ENCODE results near the gene HLA-DMA.
"Not testable (repeated sequence)": the region's sequence is repeated elsewhere in the genome, so short reads cannot be mapped to it uniquely, and the experiment has no call there.

Gene HLA-DMA

DNA sequence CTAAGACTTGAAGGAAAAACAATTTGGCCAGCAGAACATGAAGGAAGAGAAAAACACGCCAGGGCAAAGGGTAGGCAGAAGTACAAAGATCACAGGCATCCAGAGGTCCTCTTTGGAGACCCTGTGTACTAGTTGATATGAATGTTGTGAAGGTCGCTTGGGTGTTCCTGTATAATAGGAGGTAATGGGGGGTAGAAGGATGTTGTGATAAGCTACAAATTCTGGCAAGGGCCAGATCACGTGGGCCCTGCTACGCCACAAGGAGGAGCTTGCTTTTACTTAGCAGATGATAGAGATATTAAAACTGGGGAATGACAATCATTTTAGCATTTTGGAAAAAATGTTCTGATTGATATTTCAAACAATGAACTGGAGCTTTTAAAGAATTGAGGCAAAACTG is 878 bp upstream of the HLA-DMA start:
- DNase-seq: no peak

DNA sequence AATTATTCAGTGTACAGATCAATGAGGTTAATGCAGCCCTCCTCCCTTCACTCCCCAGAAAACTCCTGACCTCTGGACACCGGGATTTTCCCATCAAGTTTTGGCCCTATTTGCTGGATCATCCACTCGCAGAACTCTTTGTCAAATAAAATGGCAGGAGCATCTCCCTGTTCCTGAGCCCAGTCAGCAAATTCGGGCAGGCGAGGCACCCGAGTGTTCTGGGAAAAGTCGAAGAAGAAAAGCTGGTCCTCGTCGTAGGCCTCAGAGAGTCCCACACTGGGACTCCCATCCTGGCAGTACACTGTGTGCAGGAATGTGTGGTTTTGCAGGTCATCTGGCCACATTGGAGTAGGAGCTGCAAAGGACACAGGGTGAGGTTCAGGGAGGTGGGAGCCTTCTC is 2.4 kb downstream of the HLA-DMA start:
- DNase-seq: no peak

DNA sequence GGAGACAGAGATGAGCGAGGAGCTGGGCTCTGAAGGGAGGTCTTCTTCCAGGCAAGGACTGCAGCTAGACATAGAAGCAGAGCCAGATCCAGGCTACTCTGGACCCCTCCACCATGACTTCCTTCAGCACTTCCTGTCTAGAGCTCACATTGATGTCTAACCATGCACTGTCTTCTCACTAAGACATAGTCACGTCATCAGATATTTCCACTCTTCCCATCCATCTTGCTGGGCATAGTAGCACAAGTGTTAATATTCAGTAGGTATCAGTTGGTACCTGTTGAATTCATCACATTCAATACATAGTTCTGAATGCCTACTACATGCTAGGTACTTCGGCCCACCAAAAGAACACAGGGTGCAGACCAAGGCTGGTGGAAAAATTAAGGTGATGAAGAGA is 2.9 kb downstream of the HLA-DMA start:
- DNase-seq: no peak

DNA sequence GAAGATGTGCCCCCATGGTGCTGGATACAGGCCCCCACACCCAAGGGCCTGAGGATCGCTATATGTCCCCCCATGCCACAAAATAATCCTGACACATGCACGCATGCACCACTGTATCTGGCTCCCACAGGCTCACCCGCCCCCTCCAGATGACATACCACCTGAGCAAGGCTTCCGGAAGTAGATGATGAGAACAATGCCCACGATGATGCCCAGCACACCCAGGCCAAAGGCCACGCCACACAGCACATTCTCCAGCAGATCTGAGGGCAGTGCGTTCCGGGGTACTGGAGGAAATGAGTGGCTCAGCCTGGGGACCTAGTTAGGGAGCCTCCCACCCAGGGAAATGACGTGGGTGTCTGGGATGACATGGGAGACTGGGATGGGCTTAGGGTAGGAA is 3.8 kb downstream of the HLA-DMA start:
- no peak for DNase-seq

DNA sequence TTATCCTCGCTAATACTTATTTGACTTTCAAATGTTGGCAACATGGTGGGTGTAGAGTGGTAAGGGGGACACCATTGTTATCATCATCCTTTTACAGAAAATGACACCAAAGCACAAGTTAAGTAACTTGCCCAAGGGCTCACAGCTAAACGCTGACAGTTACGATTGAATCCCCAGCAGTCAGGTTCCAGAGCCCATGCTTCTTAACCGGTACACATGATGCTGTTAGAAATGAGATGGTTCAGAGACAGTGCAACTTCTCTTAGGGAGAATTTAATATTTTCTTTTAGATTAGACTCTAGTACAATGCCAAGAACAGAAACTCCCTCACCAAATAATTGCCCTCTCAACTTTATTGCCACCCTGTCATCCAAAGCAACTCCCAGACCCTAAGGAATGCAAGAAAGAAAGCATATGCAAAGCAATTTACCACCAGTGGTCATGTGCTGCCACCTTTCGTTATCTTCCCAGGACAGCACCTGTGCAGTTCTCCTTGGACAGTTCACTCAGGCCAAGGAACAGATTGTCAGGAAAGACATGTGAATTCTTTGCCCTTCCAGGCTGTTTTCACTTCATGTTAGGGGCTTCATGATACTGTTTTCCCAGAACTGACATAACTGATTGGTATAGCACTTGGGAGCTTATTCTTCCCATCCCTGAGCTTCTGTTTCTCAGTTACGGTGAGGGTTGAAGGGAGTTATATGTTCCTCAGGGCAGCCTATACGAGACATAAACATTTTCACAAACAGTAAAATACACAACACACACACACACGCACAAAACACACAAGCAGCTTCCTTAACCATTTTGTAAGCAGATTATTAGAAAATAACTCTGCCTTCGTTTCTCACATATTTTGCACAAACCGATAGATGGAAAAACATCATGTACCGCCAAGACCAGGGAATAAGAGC is 5.1 kb downstream of the HLA-DMA start:
- DNase-seq: no peak

DNA sequence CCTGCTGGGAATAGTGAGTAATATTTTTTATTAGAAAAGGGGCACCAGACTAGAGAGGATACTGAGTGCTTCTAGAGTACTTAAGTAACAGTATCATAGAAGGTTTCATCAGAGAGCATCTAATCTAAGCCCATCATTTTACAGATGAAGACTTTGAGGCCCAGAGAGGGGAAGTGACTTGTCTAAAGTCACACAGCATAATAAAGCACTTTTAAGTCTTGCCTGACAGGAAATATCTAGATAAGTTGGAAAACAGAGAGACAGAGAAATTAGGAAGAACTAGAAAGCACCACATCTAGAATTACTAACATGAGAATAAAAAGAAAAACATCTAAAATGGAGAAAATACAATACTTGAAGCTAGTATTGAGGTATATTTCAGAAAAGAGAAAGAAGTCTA is 6.0 kb downstream of the HLA-DMA start:
- DNase-seq: no peak

DNA sequence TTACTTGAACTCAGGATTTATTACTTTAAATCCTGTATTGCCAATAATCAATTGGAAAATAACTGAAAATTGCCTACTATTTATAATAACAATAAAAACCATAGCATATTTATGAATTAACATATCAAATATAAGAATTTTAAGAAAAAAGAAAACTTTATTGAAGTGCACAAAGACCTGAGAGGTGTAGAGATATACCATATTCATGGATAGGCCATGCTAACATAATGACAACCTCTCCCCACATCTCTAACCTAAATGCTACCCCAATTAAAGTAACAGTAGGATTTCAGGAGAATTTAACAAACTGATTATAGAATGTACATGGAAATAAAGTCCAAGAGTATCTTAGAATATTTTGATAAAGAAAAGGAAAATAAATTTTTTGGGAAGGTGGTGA is 6.9 kb downstream of the HLA-DMA start:
- DNase-seq: no peak

DNA sequence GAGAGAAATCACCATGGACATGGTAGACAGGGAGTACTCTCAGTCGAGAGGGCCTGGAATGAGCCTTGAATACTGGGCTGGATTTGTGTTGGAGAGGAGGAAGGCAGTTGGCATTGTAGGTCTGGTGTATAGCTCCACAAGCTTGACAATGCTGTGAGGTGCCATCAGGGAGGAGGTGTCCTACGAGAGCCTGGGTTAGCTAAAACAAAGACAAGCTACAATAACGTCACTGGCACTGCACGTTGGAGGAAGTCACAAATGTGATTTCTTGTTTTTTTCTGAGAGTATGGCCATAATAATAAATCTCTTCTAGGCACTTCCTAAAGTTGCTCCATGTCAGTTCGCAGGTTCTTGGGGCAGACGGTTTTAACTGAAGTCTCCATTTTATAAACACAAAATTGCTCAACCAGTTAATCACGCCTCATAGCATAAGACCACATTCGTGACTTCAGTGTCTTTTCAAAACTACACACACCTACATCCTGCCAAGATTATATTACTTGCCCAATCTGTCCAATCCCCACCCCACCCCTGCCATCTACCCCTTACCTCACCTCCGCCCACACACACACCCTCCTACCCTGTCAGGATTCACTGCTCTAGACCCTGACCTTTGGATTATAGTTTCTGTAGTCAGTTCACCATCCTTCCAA is 7.7 kb downstream of the HLA-DMA start:
- DNase-seq: no peak

DNA sequence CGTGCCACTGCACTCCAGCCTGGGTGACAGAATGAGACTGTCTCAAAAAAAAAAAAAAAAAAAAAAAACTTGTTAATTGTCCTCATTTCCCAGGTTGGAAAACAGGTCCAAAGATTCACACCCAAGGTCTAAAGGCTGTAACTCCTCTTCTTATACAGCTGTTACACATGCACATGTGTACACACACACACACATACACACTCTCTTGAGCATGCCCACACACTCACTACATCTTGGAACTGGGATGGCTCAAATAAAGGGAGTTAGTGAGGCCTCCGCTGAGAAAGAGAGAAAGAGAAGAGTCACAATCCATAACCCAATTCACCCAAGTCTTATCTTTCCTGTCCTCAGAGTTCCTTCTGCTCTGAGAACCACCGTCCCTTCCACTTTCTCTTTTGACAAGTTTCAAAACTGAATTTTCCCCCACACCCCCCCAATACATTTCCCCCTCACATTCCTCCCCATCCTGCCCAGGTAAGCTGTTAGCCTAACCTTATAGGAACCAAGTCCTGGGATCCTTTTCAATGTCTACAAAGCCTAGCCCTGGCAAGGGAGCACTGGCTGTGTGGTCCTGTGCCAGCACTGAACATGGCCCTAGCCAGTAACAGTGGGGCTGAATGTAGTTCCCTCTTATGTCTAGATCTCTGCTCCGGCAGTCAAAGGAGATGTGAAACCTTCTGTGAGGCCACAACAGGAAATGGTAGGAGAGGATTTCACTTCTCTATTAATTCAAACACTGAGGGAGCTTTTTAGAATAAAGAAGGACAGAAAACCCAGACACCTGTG is 8.8 kb downstream of the HLA-DMA start:
- peak; percentile 70 for DNase-seq

DNA sequence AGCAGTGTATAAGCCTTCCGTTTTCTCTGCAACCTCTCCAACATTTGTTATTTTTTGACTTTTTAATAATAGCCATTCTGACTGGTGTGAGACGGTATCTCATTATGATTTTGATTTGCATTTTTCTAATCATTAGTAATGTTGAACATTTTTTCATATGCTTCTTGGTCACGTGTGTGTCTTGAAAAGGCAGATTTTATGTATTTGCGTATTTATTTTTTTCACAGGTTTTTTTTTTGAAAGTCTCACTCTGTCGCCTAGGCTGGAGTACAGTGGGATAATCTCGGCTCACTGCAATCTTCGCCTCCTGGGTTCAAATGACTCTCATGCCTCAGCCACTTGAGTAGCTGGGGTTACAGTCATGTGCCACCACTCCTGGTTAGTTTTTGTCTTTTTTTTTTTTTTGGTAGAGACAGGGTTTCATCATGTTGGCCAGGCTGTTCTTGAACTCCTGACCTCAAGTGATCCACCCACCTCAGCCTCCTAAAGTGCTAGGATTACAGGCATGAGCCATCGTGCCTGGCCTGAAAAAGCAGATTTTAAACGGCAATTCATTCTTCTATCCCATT is 10.3 kb downstream of the HLA-DMA start:
- not testable (repeated sequence) for DNase-seq

DNA sequence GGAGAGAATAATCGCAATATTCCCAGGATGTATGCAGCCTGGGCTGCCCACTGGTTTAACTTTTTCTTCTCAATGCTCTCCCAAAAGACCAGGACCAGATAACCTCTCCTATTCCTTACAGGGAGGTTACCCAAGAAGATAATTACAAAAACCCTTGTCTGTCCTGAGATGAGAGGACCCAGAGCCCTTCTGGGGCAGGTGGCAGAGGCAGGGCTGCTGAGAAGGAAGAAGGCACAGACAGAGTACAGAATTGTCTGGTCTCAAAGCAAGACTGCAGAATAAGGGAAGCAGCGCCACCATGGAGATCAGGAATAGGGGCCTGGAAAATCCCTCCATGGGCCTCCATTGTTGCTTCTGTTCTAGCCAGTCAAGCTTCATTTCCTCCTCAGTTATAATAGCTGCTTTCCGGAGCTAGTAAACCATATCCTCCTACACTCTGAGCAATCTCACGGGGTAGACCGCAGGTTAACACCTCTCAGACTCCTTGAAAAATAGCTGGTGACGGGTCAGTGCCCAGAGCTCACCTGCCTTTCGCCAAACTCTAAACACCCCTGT is 11.6 kb downstream of the HLA-DMA start:
- peak; percentile 58 for DNase-seq

DNA sequence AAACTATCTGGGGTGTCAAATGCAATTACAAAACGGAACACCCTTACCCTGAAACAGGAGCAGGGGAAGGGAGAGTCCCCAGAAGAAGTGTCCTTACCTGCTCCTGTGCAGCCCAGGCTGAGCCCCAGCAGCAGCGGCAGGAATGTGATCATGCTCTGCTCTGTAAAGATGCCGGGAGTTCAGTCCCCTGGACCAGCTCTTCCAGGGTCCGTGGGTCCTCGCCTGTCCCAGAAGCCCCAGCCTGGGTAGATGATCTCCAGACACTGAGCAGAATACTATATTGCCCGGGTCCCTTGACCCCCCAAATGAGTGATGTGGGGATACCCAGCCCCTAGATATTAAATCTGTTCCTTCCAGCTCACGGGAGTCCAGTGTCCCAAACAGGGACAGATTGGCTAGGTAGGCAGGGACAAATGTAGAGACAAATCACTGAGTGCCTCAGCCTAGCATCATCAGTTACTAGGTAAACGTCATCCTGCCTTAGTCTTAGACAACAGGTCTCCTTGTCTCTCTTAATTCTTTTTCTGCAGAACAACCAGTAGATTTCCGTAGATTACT is 12.2 kb downstream of the HLA-DMA start, which contains the start of gene HLA-DMB:
HLA-DMB (minus strand) TSS at position 373 of the 558 bp plus-strand sequence; CDS start at position 152, 221 bp downstream.
- DNase-seq: peak; percentile 78

DNA sequence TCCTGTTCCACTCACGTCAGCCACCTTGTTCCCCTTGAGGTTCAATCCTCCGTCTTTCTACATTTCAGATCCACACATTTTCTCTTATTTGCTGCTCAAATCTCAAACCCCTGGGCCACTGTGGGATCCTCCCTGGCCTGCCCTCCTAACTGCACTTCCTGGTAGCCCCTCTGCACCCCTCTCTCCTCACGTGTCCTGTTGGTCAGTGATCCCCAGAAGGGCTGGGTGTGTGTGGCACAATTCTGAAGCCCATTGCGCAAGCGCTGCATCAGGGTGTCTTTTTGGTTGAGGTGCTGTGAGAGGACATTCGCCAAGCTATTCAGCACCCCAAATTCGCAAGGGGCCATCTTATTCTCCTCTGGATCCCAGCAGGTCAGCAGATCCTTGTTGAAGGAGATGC is 14.4 kb downstream of the HLA-DMA start:
- no peak for DNase-seq

DNA sequence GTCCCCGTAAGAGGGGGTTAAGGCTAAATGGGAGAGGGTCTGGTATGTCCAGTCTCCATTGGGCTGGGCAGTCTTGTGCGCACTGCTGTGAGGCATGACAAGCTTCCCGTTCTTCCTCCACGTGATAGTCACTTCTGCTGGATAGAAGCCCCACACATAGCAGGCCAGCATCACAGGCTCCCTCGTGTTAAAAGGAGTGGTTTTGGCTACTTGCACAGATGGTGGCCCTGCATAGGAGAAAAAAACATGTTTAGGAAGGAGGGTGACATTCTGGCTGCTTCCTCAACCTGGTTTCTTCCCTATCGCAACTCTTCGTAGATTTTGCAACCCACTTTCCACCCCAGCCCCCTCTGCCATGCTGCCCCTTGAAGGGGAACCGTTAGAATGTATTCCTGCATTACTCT is 15.7 kb downstream of the HLA-DMA start:
- no peak for DNase-seq

DNA sequence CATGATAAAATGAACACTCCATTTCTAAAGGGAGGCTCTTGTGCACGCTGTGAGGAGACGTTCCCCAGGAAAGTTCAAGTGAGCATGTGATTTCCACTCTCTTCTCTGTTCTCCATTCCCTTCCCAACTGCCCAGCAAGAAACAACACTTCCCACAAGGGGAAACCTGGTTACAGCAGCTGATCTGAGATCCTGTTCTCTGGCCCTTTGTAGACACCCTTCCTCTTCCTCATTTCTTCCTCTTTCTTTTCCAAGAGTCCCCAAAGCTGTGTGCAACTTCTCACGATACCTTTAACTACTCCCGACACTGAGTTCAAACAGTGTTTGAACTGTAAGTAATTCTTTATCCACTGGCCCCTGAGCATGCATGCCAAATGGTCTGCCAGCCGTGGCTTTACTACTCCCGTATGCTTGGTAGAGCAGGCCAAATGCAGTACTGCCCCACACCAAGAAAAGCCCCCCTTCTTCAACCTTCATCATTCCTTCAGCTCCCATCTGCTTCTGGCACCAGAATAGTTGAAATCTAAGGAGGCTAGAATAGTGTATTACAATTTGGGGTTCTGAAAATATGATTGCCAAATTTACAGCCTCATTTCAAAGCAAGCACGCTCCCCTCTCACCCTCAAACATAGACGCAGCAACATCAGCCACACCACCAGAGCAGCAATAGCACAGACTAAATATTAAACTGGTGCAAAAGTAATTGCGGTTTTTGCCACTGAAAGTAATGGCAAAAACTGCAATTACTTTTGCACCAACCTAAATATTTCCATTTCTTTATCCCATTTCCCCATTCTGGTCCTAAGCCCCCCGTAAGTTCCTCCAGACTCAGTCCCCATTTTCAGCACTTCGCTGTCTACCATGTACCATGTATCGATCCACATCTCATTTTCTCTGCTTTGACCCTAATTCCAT is 16.4 kb downstream of the HLA-DMA start:
- DNase-seq: no peak

DNA sequence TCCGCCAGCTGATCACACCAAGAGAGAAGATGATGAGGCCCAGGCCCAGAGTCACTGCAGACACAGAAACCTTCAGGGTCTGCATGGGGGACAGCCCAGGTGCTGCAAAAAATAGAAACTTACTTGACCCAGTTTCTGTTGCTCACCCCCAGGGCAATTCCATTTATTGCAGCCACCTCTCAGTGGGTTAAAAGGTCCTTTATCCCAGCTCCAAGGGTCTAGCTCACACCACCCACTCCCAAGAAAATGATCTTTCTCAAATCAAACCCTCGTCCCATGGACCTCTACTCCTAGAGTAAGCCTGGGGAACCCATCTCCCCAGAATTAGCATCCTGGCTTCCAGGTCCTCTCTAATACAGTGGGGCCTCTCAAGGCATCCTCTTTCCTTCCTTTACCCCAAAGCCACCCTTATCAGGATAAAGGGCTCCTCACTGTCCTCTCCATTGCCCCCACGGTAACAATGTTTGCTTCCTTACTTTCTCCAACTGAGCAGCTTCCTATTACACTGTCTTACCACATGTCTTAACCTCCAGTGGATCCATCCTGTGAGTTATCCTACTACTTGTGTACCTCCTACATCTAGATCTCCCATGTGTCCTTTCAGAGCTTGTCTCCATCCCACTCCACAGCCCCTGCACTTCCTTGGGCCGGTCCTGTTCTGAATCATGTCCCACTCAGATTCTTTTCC is 17.2 kb downstream of the HLA-DMA start:
- no peak for DNase-seq

DNA sequence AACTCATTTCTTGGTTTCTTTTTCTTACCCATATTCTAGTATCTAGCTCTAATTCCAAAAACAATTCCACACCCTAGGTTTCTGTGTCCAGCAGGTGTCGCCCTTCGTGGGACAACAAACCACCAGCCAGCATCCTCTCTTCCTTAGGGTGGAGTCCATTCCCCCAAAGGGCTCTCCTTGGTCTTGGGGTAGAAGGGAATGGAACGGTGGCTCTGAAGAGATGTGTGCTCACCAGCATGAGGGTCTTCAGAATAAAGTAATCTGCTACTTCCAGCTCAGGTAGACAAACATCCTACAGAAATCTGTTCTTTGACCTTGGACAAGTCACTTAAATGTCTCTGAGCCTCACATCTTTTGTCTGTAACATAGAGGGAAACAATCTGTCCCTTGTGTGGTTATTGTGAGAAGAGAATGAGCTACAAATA is 19.2 kb downstream of the HLA-DMA start:
- DNase-seq: peak; percentile 45

DNA sequence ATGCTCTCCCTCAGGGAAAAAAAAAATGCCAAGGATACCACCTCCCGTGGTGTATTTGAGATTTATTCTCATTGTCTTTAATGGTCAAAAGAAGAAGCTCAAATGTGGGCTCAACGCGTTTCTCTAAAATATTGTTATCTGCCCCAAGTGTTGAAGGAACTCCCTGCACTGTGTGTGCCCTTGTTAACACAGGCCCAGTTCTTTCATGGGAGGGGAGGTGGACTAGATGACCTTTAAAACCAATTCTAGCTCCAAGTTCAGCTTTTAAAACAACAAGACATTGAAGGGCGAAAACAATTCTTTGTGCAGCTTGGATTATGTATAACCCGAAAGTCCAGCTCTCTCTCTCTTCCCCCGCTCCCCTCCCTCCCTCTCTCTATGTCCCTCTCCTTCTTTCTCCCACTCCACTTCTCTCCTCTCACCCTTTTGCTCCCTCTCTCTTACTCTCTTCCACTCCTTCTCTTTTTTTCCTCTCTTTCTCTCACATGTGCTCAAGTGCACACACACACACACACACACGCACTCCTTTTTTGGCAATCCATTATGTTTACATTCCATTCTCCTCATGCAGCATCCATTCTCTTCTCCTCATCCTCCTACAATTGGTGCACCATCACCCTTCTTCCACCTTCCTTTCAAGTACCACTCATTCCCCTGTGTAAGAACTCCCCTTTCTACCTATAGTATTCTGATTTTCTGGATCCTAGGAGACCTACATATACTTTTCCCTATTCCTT is 20.6 kb downstream of the HLA-DMA start:
- no peak for DNase-seq

DNA sequence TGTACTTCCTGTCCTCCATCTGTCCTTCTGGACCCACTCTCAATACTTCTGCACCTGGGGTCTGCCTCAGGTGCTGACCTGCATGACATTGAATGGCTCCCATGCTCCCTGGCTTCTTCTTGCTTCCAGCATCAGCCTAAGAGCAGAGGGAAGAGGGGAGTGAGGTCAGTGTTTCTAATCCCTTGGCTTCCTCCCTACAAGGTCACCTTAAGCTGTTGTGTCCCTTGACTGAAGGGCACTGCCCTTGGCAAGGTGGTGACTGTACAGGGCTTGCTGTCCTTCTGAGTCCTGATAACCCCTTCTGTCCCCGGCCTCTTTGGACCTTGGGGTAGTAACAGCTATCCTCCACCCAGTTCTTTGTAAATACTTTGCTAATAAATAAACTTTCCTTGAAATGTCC is 21.7 kb downstream of the HLA-DMA start:
- DNase-seq: no peak

DNA sequence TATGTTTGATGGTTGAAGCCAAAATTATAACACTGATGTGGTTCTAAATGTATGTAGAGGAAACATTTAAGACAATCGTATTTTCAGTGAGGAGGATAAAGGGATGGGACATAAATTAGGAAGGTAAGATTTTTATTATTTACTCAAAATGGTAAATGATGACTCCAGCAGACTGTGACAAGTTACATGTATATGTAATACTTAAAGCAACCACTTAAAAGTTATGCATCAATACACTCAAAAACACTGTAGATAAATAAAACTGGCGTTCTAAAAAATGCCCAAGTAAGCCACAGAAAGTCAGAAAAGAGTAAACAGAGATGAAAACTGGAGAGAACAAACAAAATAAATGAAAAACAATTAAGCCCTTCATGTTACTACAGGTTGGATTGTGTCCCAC is 30.8 kb downstream of the HLA-DMA start:
- DNase-seq: no peak

All from GDM1 (cell line).